SU-DHL-6 (cell line): ENCODE results near the gene MUC2.

Experiments
- H2AFZ ChIP-seq: fragments of 200-600 bp; sonication (generic); 2 replicates; pipeline ENCODE4 v1.6.1; 2014; ENCODE audit warnings: low read depth, mild to moderate bottlenecking, moderate library complexity, mixed read lengths, antibody characterized with exemption, low read length; ENCODE audit not compliant: severe bottlenecking
- H3F3A ChIP-seq: fragments of 200-600 bp; shearing (Covaris generic); 2 replicates; pipeline ENCODE4 v1.6.0; 2016; ENCODE audit warnings: antibody characterized with exemption, mild to moderate bottlenecking; ENCODE audit not compliant: insufficient read depth
- H3K27ac ChIP-seq: fragments of 200-600 bp; sonication (generic); 2 replicates; pipeline ENCODE4 v1.5.1; 2016; ENCODE audit warnings: low read depth, mild to moderate bottlenecking, low read length, moderate library complexity, mixed read lengths
- H3K27me3 ChIP-seq: fragments of 200-600 bp; sonication (generic), shearing (Covaris generic); 2 replicates; pipeline ENCODE4 v1.6.0; 2014; ENCODE audit warnings: mild to moderate bottlenecking, low read length
- H3K36me3 ChIP-seq: fragments of 200-600 bp; sonication (generic); 2 replicates; pipeline ENCODE4 v1.6.1; 2014; ENCODE audit warnings: mild to moderate bottlenecking, low read length, mixed read lengths
- H3K4me2 ChIP-seq: fragments of 300-600, 200-600 bp; shearing (Covaris generic), sonication (generic); 2 replicates; pipeline ENCODE4 v1.6.0; 2014; ENCODE audit warnings: low read length, low read depth, mild to moderate bottlenecking; ENCODE audit not compliant: poor library complexity, severe bottlenecking
- H3K4me3 ChIP-seq: fragments of 200-600 bp; sonication (generic); 2 replicates; pipeline ENCODE4 v1.5.1; 2014; ENCODE audit warnings: antibody characterized with exemption, low read length, mild to moderate bottlenecking, mixed read lengths; ENCODE audit not compliant: insufficient read depth, poor library complexity, severe bottlenecking
- H3K79me2 ChIP-seq: fragments of 200-600 bp; sonication (generic); 2 replicates; pipeline ENCODE4 v1.6.1; 2014; ENCODE audit warnings: mild to moderate bottlenecking, low read length, moderate library complexity; ENCODE audit not compliant: insufficient read depth
- H3K9ac ChIP-seq: fragments of 200-600 bp; sonication (generic); 2 replicates; pipeline ENCODE4 v1.7.0; 2014; ENCODE audit warnings: mild to moderate bottlenecking, low read length
- H3K9me2 ChIP-seq: fragments of 200-600 bp; sonication (generic); replicated peaks from 2 replicates; pipeline ENCODE4 v1.6.1; 2014; ENCODE audit warnings: low read length; ENCODE audit not compliant: insufficient read depth
- H3K9me3 ChIP-seq: fragments of 200-600 bp; sonication (generic); 2 replicates; pipeline ENCODE4 v1.6.1; 2014; ENCODE audit warnings: low read length, mixed read lengths; ENCODE audit not compliant: insufficient read depth
- H4K20me1 ChIP-seq: fragments of 200-600 bp; sonication (generic); 2 replicates; pipeline ENCODE4 v1.6.1; 2014; ENCODE audit warnings: low read depth, mild to moderate bottlenecking, antibody characterized with exemption, low read length, moderate library complexity, mixed read lengths
- EZH2phosphoT487 ChIP-seq: fragments of 200-600 bp; sonication (generic), shearing (Covaris generic); conservative IDR thresholded peaks from 2 replicates; pipeline ENCODE4 v1.6.1; 2018; ENCODE audit warnings: mild to moderate bottlenecking, antibody characterized with exemption, low read length, moderate library complexity, mixed read lengths
- TF ChIP-seq, protein P1 (sequence below): fragments of 200-600 bp; sonication (generic); IDR thresholded peaks from one replicate; pipeline ENCODE4 v1.5.1; 2017; ENCODE audit warnings: antibody characterized with exemption, mild to moderate bottlenecking, low read length, moderate library complexity; ENCODE audit not compliant: insufficient read depth, poor library complexity, severe bottlenecking

The MUC2 gene

DNA sequence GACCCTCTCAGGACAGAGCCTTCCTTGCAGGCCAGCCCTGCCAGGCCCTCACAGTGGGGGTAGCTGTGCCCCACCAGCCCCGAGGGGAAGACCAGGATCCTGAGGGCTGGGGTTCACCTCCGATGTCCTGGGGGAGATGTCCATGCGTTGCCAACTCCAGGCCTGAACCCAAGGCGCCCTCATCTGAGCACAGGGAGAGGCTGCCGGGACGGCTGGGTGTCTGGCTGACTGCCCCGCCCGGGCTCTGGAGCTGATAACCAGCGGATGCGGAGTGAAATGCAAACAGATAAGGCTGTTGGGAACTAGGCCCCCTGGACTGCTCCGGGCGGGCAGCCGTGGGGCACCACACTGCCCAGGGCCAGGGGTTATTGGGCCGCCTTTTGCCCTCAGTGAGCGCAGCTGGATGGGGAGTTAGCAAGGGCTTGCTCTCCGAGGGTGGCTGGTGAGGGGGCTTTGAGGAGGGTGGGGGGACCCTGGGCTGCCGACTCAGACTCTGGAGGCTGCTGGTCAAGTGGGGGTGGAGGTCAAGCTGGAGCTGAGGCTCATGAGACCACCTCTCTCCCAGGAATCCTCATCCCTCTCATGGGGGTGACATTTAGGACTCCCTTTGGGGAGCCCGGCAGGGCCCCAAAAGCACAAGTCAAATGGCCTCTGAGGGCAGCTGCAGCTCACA lies 32.6 kb upstream of the MUC2 start:
- no peaks in the 10 kb centered on the region for H4K20me1 ChIP-seq
- H3K9me3 ChIP-seq: no peaks in the 10 kb centered on the region
- H3K9ac ChIP-seq: no peak overlapping the region
- H3K4me2 ChIP-seq: no peak overlapping the region
- H3K27me3 ChIP-seq: no peaks in the 10 kb centered on the region
- no peaks in the 10 kb centered on the region for H3K79me2 ChIP-seq
- no peaks in the 10 kb centered on the region for H3K36me3 ChIP-seq
- TF ChIP-seq, protein P1, sequence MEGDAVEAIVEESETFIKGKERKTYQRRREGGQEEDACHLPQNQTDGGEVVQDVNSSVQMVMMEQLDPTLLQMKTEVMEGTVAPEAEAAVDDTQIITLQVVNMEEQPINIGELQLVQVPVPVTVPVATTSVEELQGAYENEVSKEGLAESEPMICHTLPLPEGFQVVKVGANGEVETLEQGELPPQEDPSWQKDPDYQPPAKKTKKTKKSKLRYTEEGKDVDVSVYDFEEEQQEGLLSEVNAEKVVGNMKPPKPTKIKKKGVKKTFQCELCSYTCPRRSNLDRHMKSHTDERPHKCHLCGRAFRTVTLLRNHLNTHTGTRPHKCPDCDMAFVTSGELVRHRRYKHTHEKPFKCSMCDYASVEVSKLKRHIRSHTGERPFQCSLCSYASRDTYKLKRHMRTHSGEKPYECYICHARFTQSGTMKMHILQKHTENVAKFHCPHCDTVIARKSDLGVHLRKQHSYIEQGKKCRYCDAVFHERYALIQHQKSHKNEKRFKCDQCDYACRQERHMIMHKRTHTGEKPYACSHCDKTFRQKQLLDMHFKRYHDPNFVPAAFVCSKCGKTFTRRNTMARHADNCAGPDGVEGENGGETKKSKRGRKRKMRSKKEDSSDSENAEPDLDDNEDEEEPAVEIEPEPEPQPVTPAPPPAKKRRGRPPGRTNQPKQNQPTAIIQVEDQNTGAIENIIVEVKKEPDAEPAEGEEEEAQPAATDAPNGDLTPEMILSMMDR: no peak
- no peak for TF ChIP-seq EZH2phosphoT487
- no peak overlapping the region for H2AFZ ChIP-seq
- no peaks in the 10 kb centered on the region for H3F3A ChIP-seq
- no peaks in the 10 kb centered on the region for H3K9me2 ChIP-seq
- H3K27ac ChIP-seq: no peak overlapping the region
- H3K4me3 ChIP-seq: no peak overlapping the region

DNA sequence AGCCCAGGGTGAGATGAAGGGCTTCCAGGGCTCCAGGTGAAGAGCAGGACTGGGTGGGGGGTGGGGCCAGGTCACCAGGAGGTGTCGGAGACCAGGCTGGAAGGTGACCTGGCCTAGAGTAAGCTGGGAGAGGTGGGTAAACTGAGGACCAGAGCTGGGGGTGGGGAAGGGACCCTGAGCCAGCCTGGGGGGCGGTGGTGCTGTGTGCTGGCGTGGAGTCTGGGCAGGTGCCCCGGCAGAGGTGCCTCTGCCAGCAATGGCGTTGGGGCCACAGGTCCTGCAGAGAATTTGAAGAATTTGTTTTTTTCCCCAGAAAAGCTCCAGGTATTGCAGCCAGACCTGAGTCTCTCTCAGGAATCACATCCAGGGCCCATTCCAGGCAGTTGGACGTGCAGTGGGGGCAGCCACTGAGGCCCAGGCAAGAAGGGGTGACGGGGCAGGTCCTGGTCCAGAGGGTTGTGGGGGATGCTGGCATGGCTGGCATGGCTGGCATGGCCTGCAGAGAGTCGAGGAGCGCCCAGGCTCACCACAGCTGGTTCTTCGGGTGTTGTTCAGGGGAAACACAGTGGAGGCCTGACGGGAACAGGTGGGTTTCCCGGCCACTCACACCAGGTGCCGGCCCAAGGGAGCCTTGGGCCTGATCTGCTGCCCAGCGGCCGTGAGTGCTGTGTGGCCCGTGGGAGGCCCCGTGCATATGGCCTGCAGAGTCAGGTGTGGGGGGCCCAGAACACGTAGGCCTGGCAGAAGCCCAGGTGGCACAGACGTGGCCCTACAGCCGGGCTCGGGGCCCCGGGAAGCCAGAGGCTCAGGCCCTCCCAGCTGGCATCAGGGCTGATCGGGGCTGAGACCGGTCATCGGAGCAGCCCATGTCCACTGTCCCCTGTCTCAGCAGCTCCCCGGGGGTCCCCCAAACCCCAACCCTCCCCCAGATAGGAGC lies 31.8 kb upstream of the MUC2 start:
- Histone ChIP-seq H3K4me3 (no peak overlapping the region), H3K27me3 (no peaks in the 10 kb centered on the region), H3K9me3 (no peaks in the 10 kb centered on the region), H3F3A (no peaks in the 10 kb centered on the region), H3K27ac (no peak overlapping the region), H3K79me2 (no peaks in the 10 kb centered on the region), H3K4me2 (no peak overlapping the region), H4K20me1 (no peaks in the 10 kb centered on the region), H3K36me3 (no peaks in the 10 kb centered on the region), H3K9me2 (no peaks in the 10 kb centered on the region), H3K9ac (no peak overlapping the region), H2AFZ (no peak overlapping the region)
- TF ChIP-seq, protein P1: no peak
- no peak for TF ChIP-seq EZH2phosphoT487

DNA sequence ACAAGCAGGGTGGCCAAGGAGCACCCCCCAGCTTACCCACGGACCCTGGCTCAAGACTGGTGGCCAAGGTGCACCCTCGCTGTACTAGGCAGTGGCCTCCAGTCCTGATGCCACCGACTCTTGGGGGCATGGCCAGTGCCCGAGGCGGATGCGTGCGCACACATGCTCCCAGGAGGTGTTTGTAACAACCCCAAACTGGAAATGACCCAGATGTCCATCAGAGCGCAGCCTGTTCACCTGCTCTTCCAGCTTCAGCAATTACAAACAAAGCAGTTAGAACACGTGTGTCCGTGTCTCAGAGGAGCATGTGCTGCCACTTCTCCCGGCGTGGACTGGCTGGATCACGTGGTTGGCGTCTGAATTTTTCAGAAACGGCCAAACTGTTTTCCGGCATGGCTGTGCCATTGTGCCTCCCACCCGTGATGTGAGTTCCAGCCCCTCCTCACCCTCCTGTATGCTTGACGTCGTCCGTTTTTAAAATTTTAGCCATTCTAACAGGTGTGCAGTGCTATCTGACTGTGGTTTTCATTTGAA lies 31.0 kb upstream of the MUC2 start:
- TF ChIP-seq EZH2phosphoT487: no peak
- TF ChIP-seq, protein P1: no peak
- Histone ChIP-seq H2AFZ (no peak overlapping the region), H4K20me1 (no peaks in the 10 kb centered on the region), H3K9me2 (no peaks in the 10 kb centered on the region), H3K9ac (no peak overlapping the region), H3F3A (no peaks in the 10 kb centered on the region), H3K79me2 (no peaks in the 10 kb centered on the region), H3K27me3 (no peaks in the 10 kb centered on the region), H3K36me3 (no peaks in the 10 kb centered on the region), H3K4me2 (no peak overlapping the region), H3K27ac (no peak overlapping the region), H3K9me3 (no peaks in the 10 kb centered on the region), H3K4me3 (no peak overlapping the region)
